IMR-90 (cell line): ENCODE measurements around the gene FBXW5. TPM values are rescaled to one million over a fixed set of nuclear protein-coding genes. Genes with fewer than 3 reads are reported as not detected.

ENCODE experiments used
- ATAC-seq: fragments of 200-7000 bp; cut with Tn5 transposase; 2 replicates; pipeline ENCODE4 v1.9.1; 2020; ENCODE audit warnings: low read depth, mild to moderate bottlenecking, moderate library complexity
- BruUV-seq: library from RNA; stranded (reverse); fragments of 400-500 nt; replicated peaks from 2 replicates; lab custom pipeline; 2021; lab: Mats Ljungman, UMichigan
- CTCF ChIA-PET: fragments of 300-600 bp; formaldehyde crosslinking; extraction: SDS; loops from one replicate; lab custom pipeline; 2021; ENCODE audit warnings: antibody characterized with exemption; lab: Yijun Ruan, JAX
- POLR2A ChIA-PET: fragments of 300-600 bp; sonication (Branson Sonifier 250); formaldehyde crosslinking; loops from one replicate; lab custom pipeline; 2022; ENCODE audit warnings: antibody characterized with exemption; ENCODE audit not compliant: unreplicated experiment; lab: Charles Lee
- DNase-seq: peaks from one replicate; pipeline ENCODE4 v3.0.0; 2013
- H2AFZ ChIP-seq: replicated peaks from 2 replicates; pipeline ENCODE3; 2013; ENCODE audit warnings: low read length, mild to moderate bottlenecking; ENCODE audit not compliant: poor library complexity
- H2AK5ac ChIP-seq: 2 replicates; pipeline ENCODE4 v1.6.1; 2013; ENCODE audit warnings: low read depth, low read length, inconsistent platforms
- H2AK9ac ChIP-seq: replicated peaks from 2 replicates; pipeline ENCODE3; 2013; ENCODE audit warnings: mild to moderate bottlenecking, low read depth, low read length, moderate library complexity; ENCODE audit not compliant: poor library complexity
- H2BK120ac ChIP-seq: 2 replicates; pipeline ENCODE4 v1.6.1; 2013; ENCODE audit warnings: low read depth, low read length, inconsistent platforms
- H2BK15ac ChIP-seq: 3 replicates; pipeline ENCODE4 v1.6.1; 2013; ENCODE audit warnings: low read depth, low read length, inconsistent platforms
- H2BK20ac ChIP-seq: 2 replicates; pipeline ENCODE4 v1.6.1; 2013; ENCODE audit warnings: low read depth, mild to moderate bottlenecking, inconsistent platforms, low read length, moderate library complexity
- H2BK5ac ChIP-seq: 2 replicates; pipeline ENCODE4 v1.6.1; 2013; ENCODE audit warnings: mild to moderate bottlenecking, low read depth, low read length, inconsistent platforms; ENCODE audit not compliant: poor library complexity, severe bottlenecking
- H3K14ac ChIP-seq: replicated peaks from 2 replicates; pipeline ENCODE4 v1.6.1; 2013; ENCODE audit warnings: low read depth, low read length, inconsistent platforms
- H3K18ac ChIP-seq: 2 replicates; pipeline ENCODE4 v1.6.1; 2013; ENCODE audit warnings: low read depth, low read length, control low read depth
- H3K23ac ChIP-seq: 2 replicates; pipeline ENCODE4 v1.6.1; 2013; ENCODE audit warnings: low read depth, low read length, inconsistent platforms
- H3K27ac ChIP-seq: 2 replicates; pipeline ENCODE4 v1.5.1; 2013; ENCODE audit warnings: mild to moderate bottlenecking, control low read depth, low read length; ENCODE audit not compliant: insufficient read depth
- H3K27me3 ChIP-seq: 2 replicates; pipeline ENCODE4 v1.6.1; 2013; ENCODE audit warnings: low read length; ENCODE audit not compliant: control insufficient read depth, insufficient read depth
- H3K36me3 ChIP-seq: 2 replicates; pipeline ENCODE4 v1.6.1; 2013; ENCODE audit warnings: low read length, mixed read lengths; ENCODE audit not compliant: control insufficient read depth, insufficient read depth
- H3K4ac ChIP-seq: 2 replicates; pipeline ENCODE4 v1.6.1; 2013; ENCODE audit warnings: low read depth, low read length, inconsistent platforms
- H3K4me1 ChIP-seq: 2 replicates; pipeline ENCODE4 v1.6.1; 2013; ENCODE audit warnings: low read length, mixed read lengths; ENCODE audit not compliant: control insufficient read depth, insufficient read depth
- H3K4me2 ChIP-seq: 2 replicates; pipeline ENCODE4 v1.6.1; 2013; ENCODE audit warnings: low read depth, mild to moderate bottlenecking, control low read depth, low read length, moderate library complexity
- H3K4me3 ChIP-seq: 2 replicates; pipeline ENCODE4 v1.5.1; 2013; ENCODE audit warnings: low read depth, mild to moderate bottlenecking, control low read depth, low read length, moderate library complexity; ENCODE audit not compliant: insufficient read depth
- H3K56ac ChIP-seq: 2 replicates; pipeline ENCODE4 v1.6.1; 2013; ENCODE audit warnings: low read length, inconsistent platforms; ENCODE audit not compliant: insufficient read depth; ENCODE audit errors: extremely low read depth
- H3K79me1 ChIP-seq, 2 experiments: 2 replicates each; pipeline ENCODE4 v1.6.1; 2013; ENCODE audit warnings: low read length in 2 of 2, inconsistent platforms in 1 of 2, low read depth in 1 of 2
- H3K9ac ChIP-seq: 2 replicates; pipeline ENCODE4 v1.6.1; 2013; ENCODE audit warnings: low read depth, low read length, control low read depth
- H3K9me1 ChIP-seq: 2 replicates; pipeline ENCODE4 v1.6.1; 2013; ENCODE audit warnings: low read length, inconsistent platforms; ENCODE audit not compliant: insufficient read depth
- H3K9me3 ChIP-seq: 2 replicates; pipeline ENCODE4 v1.6.1; 2013; ENCODE audit warnings: low read length; ENCODE audit not compliant: control insufficient read depth, insufficient read depth
- H4K20me1 ChIP-seq: 2 replicates; pipeline ENCODE4 v1.6.1; 2013; ENCODE audit warnings: low read length, inconsistent platforms; ENCODE audit not compliant: insufficient read depth
- H4K5ac ChIP-seq: 2 replicates; pipeline ENCODE4 v1.6.1; 2013; ENCODE audit warnings: mild to moderate bottlenecking, low read depth, low read length, control low read depth
- H4K8ac ChIP-seq, 2 experiments: 2 replicates each; pipeline ENCODE4 v1.6.1; 2013; ENCODE audit warnings: low read depth in 2 of 2, low read length in 2 of 2, control low read depth in 1 of 2, inconsistent platforms in 1 of 2
- H4K91ac ChIP-seq: 2 replicates; pipeline ENCODE4 v1.6.1; 2013; ENCODE audit warnings: low read depth, low read length, inconsistent platforms; ENCODE audit not compliant: insufficient read depth
- BHLHE40 ChIP-seq: fragments of 150-350 bp; IDR thresholded peaks from 2 replicates; pipeline ENCODE4 v1.6.1; 2016; ENCODE audit warnings: mild to moderate bottlenecking, low read depth, low read length
- CEBPB ChIP-seq: IDR thresholded peaks from 2 replicates; pipeline ENCODE4 v1.6.1; 2012; ENCODE audit warnings: low read depth, low read length, improper control_type of control experiment
- CHD1 ChIP-seq: IDR thresholded peaks from 2 replicates; pipeline ENCODE4 v1.6.1; 2012; ENCODE audit warnings: low read depth, low read length, improper control_type of control experiment
- FOS ChIP-seq: fragments of 150-350 bp; IDR thresholded peaks from 2 replicates; pipeline ENCODE4 v1.6.1; 2016; ENCODE audit warnings: low read depth, low read length
- MAFK ChIP-seq: IDR thresholded peaks from 2 replicates; pipeline ENCODE4 v1.6.1; 2012; ENCODE audit warnings: low read depth, low read length, improper control_type of control experiment
- MXI1 ChIP-seq: IDR thresholded peaks from 2 replicates; pipeline ENCODE4 v1.6.1; 2012; ENCODE audit warnings: low read depth, mild to moderate bottlenecking, low read length, moderate library complexity, borderline replicate concordance
- NFE2L2 ChIP-seq: fragments of 150-350 bp; IDR thresholded peaks from 2 replicates; pipeline ENCODE4 v1.6.1; 2016; ENCODE audit warnings: low read depth, mild to moderate bottlenecking, low read length
- POLR2A ChIP-seq: IDR thresholded peaks from 2 replicates; pipeline ENCODE4 v1.6.1; 2012; ENCODE audit warnings: mild to moderate bottlenecking, low read depth, low read length
- RAD21 ChIP-seq: IDR thresholded peaks from 2 replicates; pipeline ENCODE4 v1.6.1; 2012; ENCODE audit warnings: low read length, improper control_type of control experiment
- RCOR1 ChIP-seq: IDR thresholded peaks from 2 replicates; pipeline ENCODE4 v1.6.1; 2012; ENCODE audit warnings: mild to moderate bottlenecking, low read length, improper control_type of control experiment; ENCODE audit not compliant: insufficient replicate concordance
- RFX5 ChIP-seq: IDR thresholded peaks from 2 replicates; pipeline ENCODE4 v1.8.0; 2012; ENCODE audit warnings: low read depth, mild to moderate bottlenecking, low read length, moderate library complexity
- SMC3 ChIP-seq: fragments of 150-350 bp; IDR thresholded peaks from 2 replicates; pipeline ENCODE4 v1.6.1; 2016; ENCODE audit warnings: low read depth, mild to moderate bottlenecking, antibody characterized with exemption, low read length, moderate library complexity
- WGBS, 2 experiments: methylation state at CpG; one replicate each; pipeline versions ENCODE4 v1.1.5 to v1.1.7; 2013; ENCODE audit warnings: missing lambda C conversion rate in 2 of 2; ENCODE audit not compliant: insufficient read length in 1 of 2; ENCODE audit errors: extremely low coverage in 2 of 2; 5-methylcytosine and 5-hydroxymethylcytosine counted together
- dilution Hi-C: fragments of 300-500 bp; cut with HindIII; formaldehyde crosslinking; loops from one replicate; pipeline ENCODE4 v1.14.3; 2018; ENCODE audit warnings: low sequenced_read_pairs; ENCODE audit not compliant: unreplicated experiment
- in situ Hi-C: fragments of 300-500 bp; cut with MboI; formaldehyde crosslinking; loops from 3 replicates; pipeline ENCODE4 v1.14.3; 2019; ENCODE audit warnings: low sequenced_read_pairs, inconsistent platforms, mixed read lengths
- intact Hi-C: fragments of 100-400 bp; cut with micrococcal nuclease; formaldehyde crosslinking; loops from 2 replicates; pipeline ENCODE4 v1.10.0; 2022
- polyA plus RNA-seq, 3 experiments: library from polyadenylated mRNA; depleted of rRNA; stranded (reverse); fragments of >200 nt; gene quantifications; 2 replicates each; pipeline ENCODE4 v1.2.3, GENCODE V29; 2012; ENCODE audit warnings: low replicate concordance in 1 of 3
- total RNA-seq: library from RNA; depleted of rRNA; stranded (reverse); fragments of >200 nt; gene quantifications from 2 replicates; pipeline ENCODE4 v1.2.3, GENCODE V29; 2012
- TF ChIP-seq, protein P1 (sequence below): fragments of 150-350 bp; IDR thresholded peaks from 2 replicates; pipeline ENCODE4 v1.6.1; 2017; ENCODE audit warnings: mild to moderate bottlenecking, antibody characterized with exemption, low read length, low read depth
- TF ChIP-seq, protein P2 (sequence below): fragments of 150-350 bp; IDR thresholded peaks from 2 replicates; pipeline ENCODE4 v1.6.1; 2016; ENCODE audit warnings: low read depth, mild to moderate bottlenecking, low read length, moderate library complexity, borderline replicate concordance
- TF ChIP-seq, protein P3 (sequence below): conservative IDR thresholded peaks from 2 replicates; pipeline ENCODE4 v1.5.1; 2012; ENCODE audit warnings: mild to moderate bottlenecking, low read depth, low read length, improper control_type of control experiment

FBXW5 gene
- total and polyA plus RNA-seq, 2 of the 4 experiments (the other 2 are of a cell fraction): 65.1 to 80.2 TPM

DNA sequence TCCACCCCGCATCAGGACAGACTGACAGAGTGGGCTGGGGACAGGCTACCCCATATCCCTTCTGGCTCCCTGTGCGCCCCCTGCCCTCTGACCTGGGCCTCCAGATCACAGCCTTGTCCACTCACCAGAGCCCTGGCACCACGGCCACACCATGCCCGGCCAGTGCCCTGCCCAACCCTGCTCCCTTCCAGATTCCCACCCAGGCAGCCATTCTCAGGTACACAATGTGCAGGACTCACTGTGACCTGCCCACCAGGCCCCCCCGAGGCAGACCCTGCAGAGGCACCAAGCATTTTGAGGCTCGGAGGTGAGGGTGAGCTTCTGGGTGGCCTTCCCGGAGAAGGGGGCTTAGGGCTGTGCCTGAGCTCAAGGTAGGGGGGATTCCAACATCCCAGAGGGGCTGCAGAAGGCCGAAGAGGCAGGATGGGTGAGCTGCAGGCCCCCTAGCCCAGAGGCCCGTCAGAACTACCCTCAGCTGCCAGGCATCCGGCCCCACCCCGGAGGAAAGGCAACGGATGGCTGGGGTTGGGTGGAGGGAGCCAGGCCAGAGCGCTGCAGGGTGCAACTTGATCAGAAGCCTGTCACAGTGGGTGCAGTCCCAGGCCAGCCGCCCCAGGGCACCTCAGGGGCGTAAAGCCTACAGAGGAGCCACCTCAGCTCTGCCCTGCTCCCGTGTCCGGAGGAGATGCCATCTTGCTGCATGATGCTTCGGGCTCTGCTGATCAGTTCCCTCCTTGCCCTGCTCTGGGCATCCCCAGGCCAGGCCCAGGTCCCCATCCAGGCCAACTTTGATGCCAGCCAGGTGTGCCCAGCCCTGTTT is 37.9 kb upstream of the FBXW5 start, which contains the start of gene LCNL1:
Gene LCNL1 (plus strand): TSS at position 762 of the 820 bp plus-strand sequence. CDS start 594 bp downstream, outside the sequence.
- Histone ChIP-seq H3K4ac (no peak within 1 kb of the TSS), H4K91ac (no peak within 1 kb of the TSS), H3K79me1 (no peaks in the 10 kb centered on the region), H4K20me1 (no peaks in the 10 kb centered on the region), H2BK5ac (no peak within 1 kb of the TSS), H2AK9ac (peak within 1 kb of the TSS; percentile 37), H2AFZ (no peak within 1 kb of the TSS), H3K18ac (no peak within 1 kb of the TSS), H2BK120ac (no peak within 1 kb of the TSS), H4K8ac (no peak within 1 kb of the TSS), H2AK5ac (no peak within 1 kb of the TSS), H3K4me2 (no peak within 1 kb of the TSS), H3K9me3 (no peaks in the 10 kb centered on the region), H2BK15ac (no peak within 1 kb of the TSS), H3K23ac (no peak within 1 kb of the TSS), H3K14ac (no peak within 1 kb of the TSS), H3K27ac (no peak within 1 kb of the TSS), H3K9ac (no peak within 1 kb of the TSS), H3K36me3 (no peaks in the 10 kb centered on the region), H3K4me3 (no peak within 1 kb of the TSS), H2BK20ac (no peak within 1 kb of the TSS), H3K4me1 (peaks cover 1% of the 10 kb centered on the region; the same call in 1 of the 2 replicates), H3K27me3 (peaks cover 38% of the 10 kb centered on the region), H3K9me1 (no peaks in the 10 kb centered on the region), H3K56ac (no peak within 1 kb of the TSS), H4K5ac (no peak within 1 kb of the TSS)
- dilution Hi-C loops: no loop called here
- POLR2A ChIA-PET: no interaction called here
- CTCF ChIA-PET: interaction anchor here (1.2 kb wide), 1 partner anchor 34 kb away, joined by 4 read pairs; no protein-coding TSS in a partner anchor
- ATAC-seq: no peak
- no TSS peak for BruUV-seq
- 81% methylated on average over 4 of the region's 18 CpGs; no CpG with 5 or more reads in 1 of the 2 experiments for WGBS, 2 experiments
- intact Hi-C loops: no loop called here
- in situ Hi-C loops: no loop called here
- no peak for DNase-seq
- TF ChIP-seq CHD1: no peak
- TF ChIP-seq POLR2A: no peak
- no peak for TF ChIP-seq MXI1
- TF ChIP-seq MAFK: no peak
- no peak for TF ChIP-seq NFE2L2
- TF ChIP-seq SMC3: no peak
- TF ChIP-seq RAD21: no peak
- TF ChIP-seq, protein P1, sequence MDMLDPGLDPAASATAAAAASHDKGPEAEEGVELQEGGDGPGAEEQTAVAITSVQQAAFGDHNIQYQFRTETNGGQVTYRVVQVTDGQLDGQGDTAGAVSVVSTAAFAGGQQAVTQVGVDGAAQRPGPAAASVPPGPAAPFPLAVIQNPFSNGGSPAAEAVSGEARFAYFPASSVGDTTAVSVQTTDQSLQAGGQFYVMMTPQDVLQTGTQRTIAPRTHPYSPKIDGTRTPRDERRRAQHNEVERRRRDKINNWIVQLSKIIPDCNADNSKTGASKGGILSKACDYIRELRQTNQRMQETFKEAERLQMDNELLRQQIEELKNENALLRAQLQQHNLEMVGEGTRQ: no peak
- TF ChIP-seq, protein P2, sequence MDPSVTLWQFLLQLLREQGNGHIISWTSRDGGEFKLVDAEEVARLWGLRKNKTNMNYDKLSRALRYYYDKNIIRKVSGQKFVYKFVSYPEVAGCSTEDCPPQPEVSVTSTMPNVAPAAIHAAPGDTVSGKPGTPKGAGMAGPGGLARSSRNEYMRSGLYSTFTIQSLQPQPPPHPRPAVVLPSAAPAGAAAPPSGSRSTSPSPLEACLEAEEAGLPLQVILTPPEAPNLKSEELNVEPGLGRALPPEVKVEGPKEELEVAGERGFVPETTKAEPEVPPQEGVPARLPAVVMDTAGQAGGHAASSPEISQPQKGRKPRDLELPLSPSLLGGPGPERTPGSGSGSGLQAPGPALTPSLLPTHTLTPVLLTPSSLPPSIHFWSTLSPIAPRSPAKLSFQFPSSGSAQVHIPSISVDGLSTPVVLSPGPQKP: no peak
- no peak for TF ChIP-seq RFX5
- TF ChIP-seq BHLHE40: no peak
- TF ChIP-seq, protein P3, sequence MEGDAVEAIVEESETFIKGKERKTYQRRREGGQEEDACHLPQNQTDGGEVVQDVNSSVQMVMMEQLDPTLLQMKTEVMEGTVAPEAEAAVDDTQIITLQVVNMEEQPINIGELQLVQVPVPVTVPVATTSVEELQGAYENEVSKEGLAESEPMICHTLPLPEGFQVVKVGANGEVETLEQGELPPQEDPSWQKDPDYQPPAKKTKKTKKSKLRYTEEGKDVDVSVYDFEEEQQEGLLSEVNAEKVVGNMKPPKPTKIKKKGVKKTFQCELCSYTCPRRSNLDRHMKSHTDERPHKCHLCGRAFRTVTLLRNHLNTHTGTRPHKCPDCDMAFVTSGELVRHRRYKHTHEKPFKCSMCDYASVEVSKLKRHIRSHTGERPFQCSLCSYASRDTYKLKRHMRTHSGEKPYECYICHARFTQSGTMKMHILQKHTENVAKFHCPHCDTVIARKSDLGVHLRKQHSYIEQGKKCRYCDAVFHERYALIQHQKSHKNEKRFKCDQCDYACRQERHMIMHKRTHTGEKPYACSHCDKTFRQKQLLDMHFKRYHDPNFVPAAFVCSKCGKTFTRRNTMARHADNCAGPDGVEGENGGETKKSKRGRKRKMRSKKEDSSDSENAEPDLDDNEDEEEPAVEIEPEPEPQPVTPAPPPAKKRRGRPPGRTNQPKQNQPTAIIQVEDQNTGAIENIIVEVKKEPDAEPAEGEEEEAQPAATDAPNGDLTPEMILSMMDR: no peak
- TF ChIP-seq RCOR1: no peak
- no peak for TF ChIP-seq FOS
- TF ChIP-seq CEBPB: no peak
